Testis (tissue), 2 donors: ENCODE measurements around the gene LPP.

ENCODE experiments used
- POLR2A ChIP-seq: fragments of 450-650 bp; IDR thresholded peaks from one replicate; pipeline ENCODE4 v1.6.1; 2017; ENCODE audit warnings: antibody characterized with exemption, mild to moderate bottlenecking, moderate library complexity
- TF ChIP-seq, protein P1 (sequence below), 3 experiments: fragments of 450-650 bp in 2 of 3; fragments of 200-600 bp in 1 of 3; sonication (generic) in 1 of 3; IDR thresholded peaks; one replicate each; pipeline ENCODE4 v1.5.1; 2016 to 2019; ENCODE audit warnings: antibody characterized with exemption in 3 of 3, mild to moderate bottlenecking in 2 of 3, moderate library complexity in 1 of 3

DNA sequence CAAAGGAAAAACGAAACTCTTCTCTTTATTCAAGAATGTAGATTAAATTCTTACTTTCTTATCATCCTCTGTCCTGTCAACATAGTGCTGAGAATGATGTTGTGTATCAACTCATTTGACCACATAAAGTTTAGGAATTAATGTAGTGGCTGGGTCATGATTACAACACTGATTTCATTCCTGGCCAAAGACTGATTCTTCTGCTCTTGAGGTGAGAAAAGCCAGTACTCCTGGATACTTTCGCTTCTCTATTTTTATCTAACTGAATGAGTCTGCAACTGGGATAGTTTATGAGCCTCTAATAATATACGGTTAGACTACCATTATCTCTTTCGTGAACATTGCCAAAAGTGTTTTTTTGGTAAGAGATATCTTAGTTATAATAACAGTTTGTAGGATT, 173.0 kb downstream of the LPP start:
- TF ChIP-seq, protein P1, sequence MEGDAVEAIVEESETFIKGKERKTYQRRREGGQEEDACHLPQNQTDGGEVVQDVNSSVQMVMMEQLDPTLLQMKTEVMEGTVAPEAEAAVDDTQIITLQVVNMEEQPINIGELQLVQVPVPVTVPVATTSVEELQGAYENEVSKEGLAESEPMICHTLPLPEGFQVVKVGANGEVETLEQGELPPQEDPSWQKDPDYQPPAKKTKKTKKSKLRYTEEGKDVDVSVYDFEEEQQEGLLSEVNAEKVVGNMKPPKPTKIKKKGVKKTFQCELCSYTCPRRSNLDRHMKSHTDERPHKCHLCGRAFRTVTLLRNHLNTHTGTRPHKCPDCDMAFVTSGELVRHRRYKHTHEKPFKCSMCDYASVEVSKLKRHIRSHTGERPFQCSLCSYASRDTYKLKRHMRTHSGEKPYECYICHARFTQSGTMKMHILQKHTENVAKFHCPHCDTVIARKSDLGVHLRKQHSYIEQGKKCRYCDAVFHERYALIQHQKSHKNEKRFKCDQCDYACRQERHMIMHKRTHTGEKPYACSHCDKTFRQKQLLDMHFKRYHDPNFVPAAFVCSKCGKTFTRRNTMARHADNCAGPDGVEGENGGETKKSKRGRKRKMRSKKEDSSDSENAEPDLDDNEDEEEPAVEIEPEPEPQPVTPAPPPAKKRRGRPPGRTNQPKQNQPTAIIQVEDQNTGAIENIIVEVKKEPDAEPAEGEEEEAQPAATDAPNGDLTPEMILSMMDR (IDR thresholded peaks at IDR 0.05): no peak
- no peak for TF ChIP-seq POLR2A
